Effector CD8-positive, alpha-beta T cell (primary cell): ENCODE results near the gene CATSPER1.
"Not testable (repeated sequence)": the region's sequence is repeated elsewhere in the genome, so short reads cannot be mapped to it uniquely, and the experiment has no call there.

ENCODE experiments used
- DNase-seq: peaks from one replicate; lab custom pipeline; 2025; lab: John Stamatoyannopoulos, UW

Gene CATSPER1

DNA sequence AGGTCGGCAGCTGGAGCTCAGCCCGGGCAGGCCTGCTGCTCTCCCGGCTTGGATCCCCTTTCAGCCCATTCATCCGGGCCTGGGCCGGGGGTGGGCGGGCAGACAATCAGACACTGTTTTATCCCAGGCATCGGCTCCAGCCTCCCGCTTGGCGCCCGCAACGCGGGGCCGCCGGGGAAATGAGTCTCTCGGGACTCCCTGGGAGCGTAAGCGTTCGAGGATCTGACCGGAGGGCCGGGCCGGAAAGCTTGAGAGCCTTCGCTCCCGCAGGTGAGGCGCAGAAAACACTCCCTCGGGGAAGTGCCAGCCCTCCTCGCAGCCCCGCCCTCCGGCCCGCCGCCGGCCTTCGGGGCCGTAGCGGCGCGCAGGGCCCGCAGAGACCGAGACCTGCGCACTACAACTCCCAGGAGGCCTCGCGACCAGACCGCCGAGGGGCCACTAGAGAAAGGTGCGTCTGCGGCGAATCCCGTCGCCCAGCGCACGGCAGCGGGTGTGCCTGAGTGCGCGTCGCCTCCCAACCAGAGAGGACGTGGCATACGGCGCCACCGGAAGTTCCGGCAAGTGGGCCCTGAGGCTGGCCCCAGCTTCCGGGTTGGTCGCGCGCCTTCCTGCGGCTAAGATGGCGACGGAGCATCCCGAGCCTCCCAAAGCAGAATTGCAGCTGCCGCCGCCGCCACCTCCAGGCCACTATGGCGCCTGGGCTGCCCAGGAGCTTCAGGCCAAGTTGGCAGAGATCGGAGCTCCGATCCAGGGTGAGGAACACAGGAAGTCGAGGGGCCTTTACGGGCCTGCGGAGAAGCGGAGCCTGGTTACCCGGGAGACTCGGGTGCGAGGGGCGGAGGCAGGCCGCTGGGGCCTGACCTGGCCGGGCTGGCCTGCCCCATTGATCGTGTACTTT, 25.7 kb upstream of the CATSPER1 start, which contains the start of gene SF3B2:
Gene SF3B2 (plus strand): TSS at position 599 of the 898 bp plus-strand sequence. CDS start 21 bp downstream, at position 620.
- peak; percentile 90 for DNase-seq

DNA sequence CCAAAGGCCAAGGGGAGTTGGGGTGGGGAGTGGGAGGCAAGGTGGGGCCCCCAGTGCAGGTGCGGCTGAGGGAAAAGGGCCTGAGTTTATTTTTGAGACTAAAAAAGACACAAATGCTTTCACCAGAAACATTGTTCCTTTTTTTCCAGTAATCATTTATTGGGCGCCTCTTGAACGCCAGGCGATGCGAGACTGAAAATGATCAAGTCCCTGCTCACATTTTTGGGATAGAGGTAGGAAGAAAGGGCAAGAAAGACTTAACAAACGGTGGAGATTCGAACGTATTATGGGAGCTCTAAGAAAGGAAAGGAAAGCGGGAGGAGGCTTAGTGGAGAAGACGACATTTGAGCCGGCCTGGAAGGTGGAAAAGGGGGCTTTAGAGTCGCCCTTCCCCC, 25.1 kb upstream of the CATSPER1 start:
- no peak for DNase-seq

- DNase-seq, result no peak
These were observed 24.4 kb upstream of the CATSPER1 start for GRCh38 chr11:66050581-66051231.

- DNase-seq, result no peak
These were observed 22.5 kb upstream of the CATSPER1 start, which contains the start of gene GAL3ST3 for GRCh38 chr11:66048547-66049323. Gene GAL3ST3 (minus strand): TSS chr11:66049161. CDS start chr11:66045415, 3,746 bp downstream.

- no peak for DNase-seq
These were observed 21.5 kb upstream of the CATSPER1 start for GRCh38 chr11:66047541-66048365.

DNA sequence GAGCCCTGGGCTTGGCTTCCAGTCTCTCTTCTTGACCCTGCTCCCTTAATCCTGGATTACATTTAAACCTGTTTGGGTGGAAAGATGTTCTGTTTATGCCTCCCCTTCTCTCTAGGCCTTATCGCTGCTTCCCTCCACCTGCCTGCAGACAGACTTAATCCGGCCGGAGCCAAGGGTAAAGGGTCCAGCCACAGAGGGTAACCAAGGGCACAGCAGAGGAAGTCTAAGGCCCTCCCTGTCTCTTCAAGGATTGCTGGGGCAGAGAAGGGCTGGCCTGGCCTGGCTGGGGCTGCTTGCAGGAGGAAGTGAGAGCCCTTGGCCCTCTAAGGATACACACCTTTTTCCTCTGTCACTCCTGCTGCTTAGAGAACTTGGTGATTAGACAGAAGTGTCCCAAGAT, 20.6 kb upstream of the CATSPER1 start:
- DNase-seq, result no peak

DNA sequence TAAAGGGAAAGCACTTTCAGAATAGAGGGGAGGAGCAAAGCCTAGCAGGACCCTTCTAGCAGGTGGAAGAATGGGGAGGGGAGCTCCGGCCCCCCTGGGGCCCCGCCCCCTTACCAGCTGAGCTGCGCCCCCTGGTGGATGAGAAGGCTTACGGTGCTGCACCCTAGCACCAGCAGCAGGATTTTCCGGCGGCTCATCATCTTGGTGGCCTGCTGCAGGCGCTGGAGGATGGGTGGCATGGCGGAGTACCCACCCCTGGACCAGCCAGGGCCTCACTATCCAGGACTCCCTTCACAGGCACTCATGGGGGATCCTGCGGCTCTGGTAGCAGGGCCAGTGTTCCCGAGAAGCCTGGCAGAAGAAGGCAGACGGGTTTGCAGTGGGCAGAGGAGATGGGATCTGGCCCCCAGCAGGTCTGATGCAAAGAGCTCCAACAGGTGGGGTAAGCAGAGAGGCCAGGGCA, 18.9 kb upstream of the CATSPER1 start:
- DNase-seq, result peak; percentile 82

- DNase-seq, result no peak
These were observed 18.5 kb upstream of the CATSPER1 start for GRCh38 chr11:66044757-66045156.

GRCh38 chr11:66042996-66043906, 17.0 kb upstream of the CATSPER1 start:
- no peak for DNase-seq

GRCh38 chr11:66042227-66042995, 16.1 kb upstream of the CATSPER1 start:
- no peak for DNase-seq

GRCh38 chr11:66039765-66040164, 13.5 kb upstream of the CATSPER1 start:
- DNase-seq, result no peak

DNA sequence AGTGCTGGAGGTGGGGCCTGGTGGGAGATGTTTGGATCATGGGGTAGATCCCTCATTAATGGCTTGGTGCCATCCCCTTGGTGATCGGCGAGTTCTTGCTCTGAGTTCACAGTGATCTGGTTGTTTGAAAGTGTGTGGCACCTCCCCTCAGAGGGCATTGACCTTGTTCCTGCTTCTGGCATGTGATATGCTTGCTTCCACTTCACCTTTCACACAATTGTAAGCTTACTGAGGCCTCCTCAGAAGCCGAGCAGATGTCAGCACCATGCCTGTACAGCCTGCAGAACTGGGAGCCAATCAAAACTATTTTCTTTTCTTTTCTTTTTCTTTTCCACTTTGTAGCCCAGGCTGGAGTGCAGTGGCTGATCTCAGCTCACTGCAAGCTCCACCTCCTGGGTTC, 11.0 kb upstream of the CATSPER1 start:
- no peak for DNase-seq

DNA sequence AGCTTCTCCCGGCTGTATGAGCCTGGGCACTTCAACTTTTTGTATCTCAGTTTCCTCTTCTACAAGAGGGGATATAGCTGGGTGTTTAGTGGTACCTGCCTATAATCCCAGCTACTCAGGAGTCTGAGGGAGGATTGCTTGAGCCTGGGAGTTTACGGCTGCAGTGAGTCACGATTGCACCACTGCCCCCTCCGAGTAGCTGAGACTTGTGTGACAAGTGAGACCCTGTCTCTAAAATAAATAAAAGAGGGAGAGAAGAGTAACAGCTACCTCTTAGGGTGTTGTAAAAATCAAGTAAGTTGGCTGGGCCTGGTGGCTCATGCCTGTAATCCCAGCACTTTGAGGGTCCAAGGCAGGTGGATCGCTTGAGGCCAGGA, 10.0 kb upstream of the CATSPER1 start:
- DNase-seq, result no peak

GRCh38 chr11:66035653-66036333, 9.5 kb upstream of the CATSPER1 start:
- no peak for DNase-seq

DNA sequence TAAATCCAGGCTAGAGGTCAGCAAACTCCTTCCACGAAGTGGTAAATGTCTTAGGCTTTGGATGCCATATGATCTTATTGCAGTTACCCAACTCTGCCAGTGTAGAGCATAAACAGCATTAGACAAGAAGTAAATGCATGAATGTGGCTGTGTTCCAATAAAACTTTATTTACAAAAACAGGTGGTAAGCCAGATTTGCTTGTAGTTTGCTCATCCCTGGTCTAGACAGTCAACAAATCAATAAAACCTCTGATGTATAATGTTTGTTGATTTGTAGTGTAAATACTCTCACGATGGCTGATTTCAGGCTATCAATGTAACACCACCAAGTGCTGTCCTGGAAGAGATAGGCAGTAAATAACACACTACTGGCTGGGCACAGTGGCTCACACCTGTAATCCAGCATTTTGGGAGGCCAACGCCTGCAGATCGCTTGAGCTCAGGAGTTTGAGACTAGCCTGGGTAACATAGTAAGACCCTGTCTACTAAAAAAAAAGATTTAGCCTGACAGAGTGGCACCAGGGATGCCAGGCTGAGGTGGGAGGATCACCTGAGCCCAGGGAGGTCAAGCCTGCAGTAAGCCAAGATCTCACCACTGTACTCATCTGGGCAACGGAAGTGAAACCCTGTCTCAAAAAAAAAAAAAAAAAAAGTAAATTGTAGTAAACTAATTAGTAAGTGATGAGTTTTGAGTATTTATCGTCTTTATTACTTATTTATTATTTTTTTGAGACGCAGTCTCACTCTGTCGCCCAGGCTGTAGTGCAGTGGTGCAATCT, 6.9 kb upstream of the CATSPER1 start:
- no peak for DNase-seq

GRCh38 chr11:66023186-66023440, 3.2 kb downstream of the CATSPER1 start:
- DNase-seq, result not testable (repeated sequence)

- peak; percentile 72 for DNase-seq
These were observed 3.7 kb downstream of the CATSPER1 start for GRCh38 chr11:66022401-66023185.
